Measurements from ENCODE around the gene CTIF. TPM values are rescaled to one million over a fixed set of nuclear protein-coding genes. Genes with fewer than 3 reads are reported as not detected.
A peak's percentile ranks its signal among the peaks of the same experiment; 100 is the strongest.

CTIF gene
- total RNA-seq, 2 donors from 2014 or later, result 30.6 to 61.2 TPM

GRCh38 chr18:48805826-48806535 lies 267.1 kb downstream of the CTIF start:
- no peaks in the 10 kb centered on the region for H3K9me3 ChIP-seq
- H3K36me3 ChIP-seq, result no peaks in the 10 kb centered on the region
- no peak for TF ChIP-seq CTCF (IDR thresholded peaks at IDR 0.05)
- H3K4me3 ChIP-seq, result no peak overlapping the region
- peak overlapping the region; percentile 80 to 90 for H3K27ac ChIP-seq
- H3K4me1 ChIP-seq, result peaks cover 0 to 73% of the 10 kb centered on the region in 2 donors
- peak; percentile 58 for DNase-seq (ENCODE audit: low spot score)
- H3K27me3 ChIP-seq, result no peaks in the 10 kb centered on the region

DNA sequence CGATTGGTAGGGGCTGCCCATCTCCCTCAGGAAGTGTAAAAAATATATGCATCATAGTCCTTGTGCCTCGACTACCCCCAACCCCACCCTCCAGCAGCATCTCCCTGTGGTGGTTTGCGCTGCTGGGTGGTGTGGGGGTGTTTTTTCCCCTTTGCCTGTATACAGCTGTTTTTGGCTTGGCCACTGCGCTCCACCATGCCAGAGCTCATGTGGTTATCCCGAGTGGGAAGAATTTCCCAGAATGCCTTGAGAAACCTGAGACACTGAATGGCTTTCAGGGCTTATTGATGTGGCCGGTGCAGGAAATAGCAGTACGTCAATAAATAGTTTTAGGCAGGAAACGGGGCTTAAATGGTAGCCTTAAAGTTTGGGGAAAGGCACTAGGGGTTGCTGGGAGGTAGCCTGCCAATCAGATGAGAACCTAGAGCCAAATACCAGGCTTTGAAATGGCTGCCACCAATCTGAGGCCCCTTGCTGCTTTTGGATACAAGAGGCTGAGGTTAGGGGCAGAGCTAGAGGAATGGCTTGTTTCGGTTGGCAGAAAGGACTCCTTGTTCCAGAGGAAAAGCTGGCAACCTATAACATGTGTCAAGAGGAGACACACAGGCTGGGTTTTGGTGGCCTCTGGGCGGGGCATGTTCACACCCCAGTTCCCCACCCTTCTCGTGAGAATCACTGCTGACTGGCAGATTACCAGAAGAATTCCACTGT lies 267.9 kb downstream of the CTIF start:
- H3K4me1 ChIP-seq, result peaks cover 0 to 66% of the 10 kb centered on the region in 2 donors
- H3K27me3 ChIP-seq, result no peaks in the 10 kb centered on the region
- H3K36me3 ChIP-seq, result no peaks in the 10 kb centered on the region
- peak overlapping the region; percentile 80 to 90 for H3K27ac ChIP-seq
- TF ChIP-seq CTCF (IDR thresholded peaks at IDR 0.05), result no peak
- H3K9me3 ChIP-seq, result no peaks in the 10 kb centered on the region
- H3K4me3 ChIP-seq, result no peak overlapping the region
- peak; percentile 78 for DNase-seq (ENCODE audit: low spot score)

GRCh38 chr18:48808476-48808875 lies 269.6 kb downstream of the CTIF start:
- H3K27me3 ChIP-seq, result no peaks in the 10 kb centered on the region
- H3K4me1 ChIP-seq, result peaks cover 0 to 52% of the 10 kb centered on the region in 2 donors
- H3K4me3 ChIP-seq, result no peak overlapping the region
- no peaks in the 10 kb centered on the region for H3K9me3 ChIP-seq
- H3K36me3 ChIP-seq, result no peaks in the 10 kb centered on the region
- peak overlapping the region; percentile 80 to 90 for H3K27ac ChIP-seq
- no peak for TF ChIP-seq CTCF (IDR thresholded peaks at IDR 0.05)
- DNase-seq (ENCODE audit: low spot score), result peak; percentile 32

DNA sequence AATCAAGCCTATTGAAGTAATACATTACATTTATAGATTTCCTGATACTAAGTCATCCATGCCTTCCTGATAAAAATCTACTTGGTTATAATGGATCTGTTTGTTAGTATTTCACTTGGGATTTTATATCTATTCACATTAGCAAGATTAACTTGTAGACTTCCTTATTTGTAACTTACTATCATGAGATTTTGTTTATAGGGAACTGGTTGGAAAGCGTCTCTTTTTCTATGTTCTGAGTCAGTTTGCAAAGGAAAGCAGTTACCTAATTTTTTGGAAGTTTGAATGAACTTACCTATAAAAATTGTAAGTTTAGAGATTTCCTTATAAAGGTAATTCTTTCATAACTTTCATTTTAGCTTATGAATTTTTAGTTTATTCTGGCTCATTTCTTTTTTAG lies 270.5 kb downstream of the CTIF start:
- peak overlapping the region in 1 of 2 donors; percentile 90 for H3K27ac ChIP-seq
- no peaks in the 10 kb centered on the region for H3K27me3 ChIP-seq
- peaks cover 0 to 52% of the 10 kb centered on the region in 2 donors for H3K4me1 ChIP-seq

GRCh38 chr18:48810805-48811204 lies 272.0 kb downstream of the CTIF start:
- no peaks in the 10 kb centered on the region for H3K36me3 ChIP-seq
- no peaks in the 10 kb centered on the region for H3K9me3 ChIP-seq
- no peak overlapping the region for H3K4me3 ChIP-seq
- no peak overlapping the region for H3K27ac ChIP-seq
- DNase-seq (ENCODE audit: low spot score), result no peak
- TF ChIP-seq CTCF (IDR thresholded peaks at IDR 0.05), result no peak
- peaks cover 0 to 44% of the 10 kb centered on the region in 2 donors for H3K4me1 ChIP-seq
- H3K27me3 ChIP-seq, result no peaks in the 10 kb centered on the region

More for the DNA sequence above, 270.5 kb downstream of the CTIF start:
- no peak for DNase-seq (ENCODE audit: low spot score)
- no peak for TF ChIP-seq CTCF (IDR thresholded peaks at IDR 0.05)
- no peaks in the 10 kb centered on the region for H3K36me3 ChIP-seq
- no peaks in the 10 kb centered on the region for H3K9me3 ChIP-seq
- H3K4me3 ChIP-seq, result no peak overlapping the region

All from right atrium auricular region (tissue), 2 donors.